ENCODE results near the gene ERBB2. TPM values are rescaled to one million over a fixed set of nuclear protein-coding genes. Genes with fewer than 3 reads are reported as not detected.

Gene ERBB2
- total and polyA plus RNA-seq, 9 of the 15 experiments (the other 6 are each of a cell fraction or from before 2014, with no cell fraction given) = 0.74 to 5.6 (median 3.3) TPM

DNA sequence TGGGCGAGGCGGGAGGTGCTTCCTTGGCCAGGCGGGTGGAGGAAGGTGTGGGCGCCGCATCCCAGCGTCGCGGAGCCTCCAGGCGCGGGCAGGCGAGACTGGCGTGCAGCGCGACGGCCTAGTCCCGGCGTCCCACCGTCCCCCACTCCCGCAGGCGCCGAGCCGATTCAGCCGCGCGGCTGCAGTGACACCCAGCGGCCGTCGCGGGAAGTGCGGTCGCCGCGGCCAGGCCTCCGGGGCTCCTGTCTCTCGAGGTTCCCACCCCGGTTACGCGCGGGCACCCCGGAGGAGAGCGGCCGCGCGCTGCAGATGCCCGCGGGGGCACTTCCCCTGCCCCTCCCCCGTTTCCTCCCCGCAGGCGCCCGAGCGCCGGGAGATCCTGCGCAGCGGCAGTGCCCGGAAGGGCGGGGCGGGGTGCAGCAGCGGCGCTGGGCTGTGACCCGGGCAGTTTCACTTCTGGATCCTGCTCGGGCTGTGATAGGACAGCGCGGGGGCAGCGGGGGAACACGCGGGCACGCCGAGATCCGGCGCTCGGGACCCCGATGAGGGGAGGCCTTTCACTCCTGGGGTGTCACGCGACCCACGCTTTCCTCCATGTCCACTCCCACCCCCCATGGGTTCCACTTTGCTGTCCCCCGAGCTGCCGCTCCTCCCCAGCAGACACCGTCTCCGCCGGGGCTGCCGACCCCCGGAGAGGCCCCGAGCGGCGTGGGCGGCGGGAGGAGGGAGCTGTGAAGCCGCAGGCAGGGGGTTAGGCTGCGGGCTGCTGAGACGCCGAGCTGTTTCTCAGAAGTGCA, 54.5 kb downstream of the ERBB2 start (continued):
- TF ChIP-seq, protein P1, sequence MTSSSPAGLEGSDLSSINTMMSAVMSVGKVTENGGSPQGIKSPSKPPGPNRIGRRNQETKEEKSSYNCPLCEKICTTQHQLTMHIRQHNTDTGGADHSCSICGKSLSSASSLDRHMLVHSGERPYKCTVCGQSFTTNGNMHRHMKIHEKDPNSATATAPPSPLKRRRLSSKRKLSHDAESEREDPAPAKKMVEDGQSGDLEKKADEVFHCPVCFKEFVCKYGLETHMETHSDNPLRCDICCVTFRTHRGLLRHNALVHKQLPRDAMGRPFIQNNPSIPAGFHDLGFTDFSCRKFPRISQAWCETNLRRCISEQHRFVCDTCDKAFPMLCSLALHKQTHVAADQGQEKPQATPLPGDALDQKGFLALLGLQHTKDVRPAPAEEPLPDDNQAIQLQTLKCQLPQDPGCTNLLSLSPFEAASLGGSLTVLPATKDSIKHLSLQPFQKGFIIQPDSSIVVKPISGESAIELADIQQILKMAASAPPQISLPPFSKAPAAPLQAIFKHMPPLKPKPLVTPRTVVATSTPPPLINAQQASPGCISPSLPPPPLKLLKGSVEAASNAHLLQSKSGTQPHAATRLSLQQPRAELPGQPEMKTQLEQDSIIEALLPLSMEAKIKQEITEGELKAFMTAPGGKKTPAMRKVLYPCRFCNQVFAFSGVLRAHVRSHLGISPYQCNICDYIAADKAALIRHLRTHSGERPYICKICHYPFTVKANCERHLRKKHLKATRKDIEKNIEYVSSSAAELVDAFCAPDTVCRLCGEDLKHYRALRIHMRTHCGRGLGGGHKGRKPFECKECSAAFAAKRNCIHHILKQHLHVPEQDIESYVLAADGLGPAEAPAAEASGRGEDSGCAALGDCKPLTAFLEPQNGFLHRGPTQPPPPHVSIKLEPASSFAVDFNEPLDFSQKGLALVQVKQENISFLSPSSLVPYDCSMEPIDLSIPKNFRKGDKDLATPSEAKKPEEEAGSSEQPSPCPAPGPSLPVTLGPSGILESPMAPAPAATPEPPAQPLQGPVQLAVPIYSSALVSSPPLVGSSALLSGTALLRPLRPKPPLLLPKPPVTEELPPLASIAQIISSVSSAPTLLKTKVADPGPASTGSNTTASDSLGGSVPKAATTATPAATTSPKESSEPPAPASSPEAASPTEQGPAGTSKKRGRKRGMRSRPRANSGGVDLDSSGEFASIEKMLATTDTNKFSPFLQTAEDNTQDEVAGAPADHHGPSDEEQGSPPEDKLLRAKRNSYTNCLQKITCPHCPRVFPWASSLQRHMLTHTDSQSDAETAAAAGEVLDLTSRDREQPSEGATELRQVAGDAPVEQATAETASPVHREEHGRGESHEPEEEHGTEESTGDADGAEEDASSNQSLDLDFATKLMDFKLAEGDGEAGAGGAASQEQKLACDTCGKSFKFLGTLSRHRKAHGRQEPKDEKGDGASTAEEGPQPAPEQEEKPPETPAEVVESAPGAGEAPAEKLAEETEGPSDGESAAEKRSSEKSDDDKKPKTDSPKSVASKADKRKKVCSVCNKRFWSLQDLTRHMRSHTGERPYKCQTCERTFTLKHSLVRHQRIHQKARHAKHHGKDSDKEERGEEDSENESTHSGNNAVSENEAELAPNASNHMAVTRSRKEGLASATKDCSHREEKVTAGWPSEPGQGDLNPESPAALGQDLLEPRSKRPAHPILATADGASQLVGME (CRISPR knock-in tag; IDR thresholded peaks at IDR 0.05) = 0 out of 2 replicates have a peak, but pooled peaks have one; percentile 28
- TF ChIP-seq, protein P2, sequence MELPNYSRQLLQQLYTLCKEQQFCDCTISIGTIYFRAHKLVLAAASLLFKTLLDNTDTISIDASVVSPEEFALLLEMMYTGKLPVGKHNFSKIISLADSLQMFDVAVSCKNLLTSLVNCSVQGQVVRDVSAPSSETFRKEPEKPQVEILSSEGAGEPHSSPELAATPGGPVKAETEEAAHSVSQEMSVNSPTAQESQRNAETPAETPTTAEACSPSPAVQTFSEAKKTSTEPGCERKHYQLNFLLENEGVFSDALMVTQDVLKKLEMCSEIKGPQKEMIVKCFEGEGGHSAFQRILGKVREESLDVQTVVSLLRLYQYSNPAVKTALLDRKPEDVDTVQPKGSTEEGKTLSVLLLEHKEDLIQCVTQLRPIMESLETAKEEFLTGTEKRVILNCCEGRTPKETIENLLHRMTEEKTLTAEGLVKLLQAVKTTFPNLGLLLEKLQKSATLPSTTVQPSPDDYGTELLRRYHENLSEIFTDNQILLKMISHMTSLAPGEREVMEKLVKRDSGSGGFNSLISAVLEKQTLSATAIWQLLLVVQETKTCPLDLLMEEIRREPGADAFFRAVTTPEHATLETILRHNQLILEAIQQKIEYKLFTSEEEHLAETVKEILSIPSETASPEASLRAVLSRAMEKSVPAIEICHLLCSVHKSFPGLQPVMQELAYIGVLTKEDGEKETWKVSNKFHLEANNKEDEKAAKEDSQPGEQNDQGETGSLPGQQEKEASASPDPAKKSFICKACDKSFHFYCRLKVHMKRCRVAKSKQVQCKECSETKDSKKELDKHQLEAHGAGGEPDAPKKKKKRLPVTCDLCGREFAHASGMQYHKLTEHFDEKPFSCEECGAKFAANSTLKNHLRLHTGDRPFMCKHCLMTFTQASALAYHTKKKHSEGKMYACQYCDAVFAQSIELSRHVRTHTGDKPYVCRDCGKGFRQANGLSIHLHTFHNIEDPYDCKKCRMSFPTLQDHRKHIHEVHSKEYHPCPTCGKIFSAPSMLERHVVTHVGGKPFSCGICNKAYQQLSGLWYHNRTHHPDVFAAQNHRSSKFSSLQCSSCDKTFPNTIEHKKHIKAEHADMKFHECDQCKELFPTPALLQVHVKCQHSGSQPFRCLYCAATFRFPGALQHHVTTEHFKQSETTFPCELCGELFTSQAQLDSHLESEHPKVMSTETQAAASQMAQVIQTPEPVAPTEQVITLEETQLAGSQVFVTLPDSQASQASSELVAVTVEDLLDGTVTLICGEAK (IDR thresholded peaks at IDR 0.05) = 0 out of 2 replicates have a peak, but pooled peaks have one; percentile 13
- TF ChIP-seq, protein P2 (CRISPR knock-in tag; IDR thresholded peaks at IDR 0.05) = no peak
- TF ChIP-seq XRCC5 (IDR thresholded peaks at IDR 0.05; ENCODE audit: low read depth, low read length) = 0 out of 2 replicates have a peak, but pooled peaks have one; percentile 63
- no peak for TF ChIP-seq ILF3 (IDR thresholded peaks at IDR 0.05; ENCODE audit: borderline replicate concordance)
- no peak for TF ChIP-seq POU5F1 (IDR thresholded peaks at IDR 0.05; ENCODE audit: borderline replicate concordance, low read depth, low read length, partially characterized antibody)
- no peak for TF ChIP-seq GATA2 (CRISPR knock-in tag; IDR thresholded peaks at IDR 0.05)
- no peak for TF ChIP-seq EHMT2 (IDR thresholded peaks at IDR 0.05)
- TF ChIP-seq GTF2A2 (tag; IDR thresholded peaks at IDR 0.05) = no peak
- TF ChIP-seq ZNF165 (CRISPR knock-in tag; IDR thresholded peaks at IDR 0.05; ENCODE audit: borderline replicate concordance) = no peak
- TF ChIP-seq BHLHE40 (IDR thresholded peaks at IDR 0.05; ENCODE audit: low read length) = peak; percentile 43; the same call in 1 of the 2 replicates
